Small intestine (tissue), 7 donors: ENCODE data around the gene TUBGCP4. TPM values are rescaled to one million over a fixed set of nuclear protein-coding genes. Genes with fewer than 3 reads are reported as not detected.

Experiments used
- DNase-seq, 2 donors: peaks; one replicate each; pipeline versions ENCODE4 v3.0.0 to v3.0.0-alpha.2; 2013
- FAIRE-seq: peaks from 2 replicates; lab custom pipeline; 2012; peaks lifted over from hg19 to GRCh38; lab: Jason Lieb, UNC
- H3K27ac ChIP-seq, 3 donors: one replicate each; pipeline ENCODE4 v1.5.1; 2013; ENCODE audit warnings: low read length in 2 of 3, mild to moderate bottlenecking in 2 of 3, control low read depth in 1 of 3, inconsistent platforms in 1 of 3, low read depth in 1 of 3, moderate library complexity in 1 of 3
- H3K27me3 ChIP-seq, 3 donors: one replicate each; pipeline ENCODE4 v1.6.1; 2013; ENCODE audit warnings: low read length in 3 of 3, inconsistent platforms in 1 of 3; ENCODE audit not compliant: control insufficient read depth in 3 of 3, insufficient read depth in 3 of 3
- H3K36me3 ChIP-seq, 3 donors: one replicate each; pipeline ENCODE4 v1.6.1; 2013; ENCODE audit warnings: low read length in 3 of 3, inconsistent platforms in 1 of 3, low read depth in 1 of 3, mild to moderate bottlenecking in 1 of 3, moderate library complexity in 1 of 3; ENCODE audit not compliant: control insufficient read depth in 3 of 3, insufficient read depth in 2 of 3
- H3K4me1 ChIP-seq, 3 donors: one replicate each; pipeline ENCODE4 v1.6.1; 2013; ENCODE audit warnings: low read length in 2 of 3, inconsistent platforms in 1 of 3, low read depth in 1 of 3, mild to moderate bottlenecking in 1 of 3, moderate library complexity in 1 of 3; ENCODE audit not compliant: control insufficient read depth in 3 of 3, insufficient read depth in 2 of 3
- H3K4me3 ChIP-seq, 3 donors: one replicate each; pipeline ENCODE4 v1.5.1; 2013; ENCODE audit warnings: low read length in 3 of 3, control low read depth in 1 of 3, inconsistent platforms in 1 of 3, low read depth in 1 of 3, mild to moderate bottlenecking in 1 of 3, moderate library complexity in 1 of 3
- H3K9me3 ChIP-seq, 2 donors: one replicate each; pipeline ENCODE4 v1.6.1; 2013; ENCODE audit warnings: low read depth in 1 of 2, low read length in 1 of 2; ENCODE audit not compliant: control insufficient read depth in 2 of 2, insufficient read depth in 1 of 2
- WGBS, 3 donors: extraction: QIAGEN DNeasy Blood & Tissue Kit; methylation state at CpG; one replicate each; pipeline ENCODE4 v1.1.7; 2013; 5-methylcytosine and 5-hydroxymethylcytosine counted together
- polyA plus RNA-seq, 4 donors: library from polyadenylated mRNA; stranded (reverse) in 3 of 4; unstranded in 1 of 4; fragments of 200-250 nt in 3 of 4; fragments of 120-200 nt in 1 of 4; gene quantifications; one replicate each; pipeline versions ENCODE4 v1.2.1 to v1.2.3, GENCODE V29; 2013
- donor health status: healthy with polysubstance abuse.
- donor health status: control.
- donor health status: control.
- donor health status: Bipolar disorder and iron deficiency.
- donor health status: healthy.

Gene TUBGCP4
- polyA plus RNA-seq, 4 donors, result 3.2 to 16.5 (median 6.1) TPM

- Histone ChIP-seq H3K4me3 (no peak overlapping the region), H3K9me3 (no peaks in the 10 kb centered on the region), H3K36me3 (peaks cover 11 to 39% (median 13%) of the 10 kb centered on the region in 3 donors), H3K27me3 (no peaks in the 10 kb centered on the region), H3K27ac (no peak overlapping the region), H3K4me1 (no peaks in the 10 kb centered on the region)
- FAIRE-seq, result no peak
- no peak for DNase-seq
- WGBS, 3 donors, result 94 to 95% (median 94%) methylated on average over 7 of the region's 7 CpGs
These were observed 65.5 kb downstream of the TUBGCP4 start for GRCh38 chr15:43436395-43436794.

GRCh38 chr15:43439268-43439667 lies 68.4 kb downstream of the TUBGCP4 start:
- 77 to 89% (median 87%) methylated on average over 3 of the region's 3 CpGs for WGBS, 3 donors
- FAIRE-seq, result no peak
- Histone ChIP-seq H3K9me3 (no peaks in the 10 kb centered on the region), H3K36me3 (peaks cover 8 to 35% (median 10%) of the 10 kb centered on the region in 3 donors), H3K4me1 (no peaks in the 10 kb centered on the region), H3K4me3 (no peak overlapping the region), H3K27ac (no peak overlapping the region), H3K27me3 (no peaks in the 10 kb centered on the region)
- no peak for DNase-seq

- Histone ChIP-seq H3K36me3 (peaks cover 8 to 32% (median 10%) of the 10 kb centered on the region in 3 donors), H3K27ac (peak overlapping the region in 1 of 3 donors; percentile 49), H3K4me1 (no peaks in the 10 kb centered on the region), H3K4me3 (no peak overlapping the region), H3K27me3 (no peaks in the 10 kb centered on the region), H3K9me3 (no peaks in the 10 kb centered on the region)
- FAIRE-seq, result no peak
- DNase-seq, result peak; percentile 43 to 52
- 35 to 44% (median 44%) methylated on average over 4 of the region's 4 CpGs for WGBS, 3 donors
These were observed 69.9 kb downstream of the TUBGCP4 start for GRCh38 chr15:43440721-43441281.

GRCh38 chr15:43441316-43441715 lies 70.4 kb downstream of the TUBGCP4 start:
- no peak for DNase-seq
- Histone ChIP-seq H3K9me3 (no peaks in the 10 kb centered on the region), H3K27me3 (no peaks in the 10 kb centered on the region), H3K36me3 (peaks cover 7 to 27% (median 8%) of the 10 kb centered on the region in 3 donors), H3K4me3 (no peak overlapping the region), H3K27ac (no peak overlapping the region), H3K4me1 (no peaks in the 10 kb centered on the region)
- FAIRE-seq, result no peak

- no peaks in the 10 kb centered on the region for H3K9me3 ChIP-seq
- no peaks in the 10 kb centered on the region for H3K4me1 ChIP-seq
- DNase-seq, result no peak
- no peaks in the 10 kb centered on the region for H3K27me3 ChIP-seq
- no peak overlapping the region for H3K27ac ChIP-seq
- WGBS, 3 donors, result 71 to 83% (median 77%) methylated on average over 2 of the region's 2 CpGs
- no peak for FAIRE-seq
- peaks cover 0 to 12% (median 3%) of the 10 kb centered on the region in 3 donors for H3K36me3 ChIP-seq
- no peak overlapping the region for H3K4me3 ChIP-seq
These were observed 75.4 kb downstream of the TUBGCP4 start for GRCh38 chr15:43446344-43446743.

- H3K9me3 ChIP-seq, result no peaks in the 10 kb centered on the region
- no peaks in the 10 kb centered on the region for H3K4me1 ChIP-seq
- H3K27me3 ChIP-seq, result no peaks in the 10 kb centered on the region
- H3K4me3 ChIP-seq, result no peak overlapping the region
- FAIRE-seq (no peak), DNase-seq (no peak)
- 91 to 98% (median 97%) methylated on average over 1 of the region's 1 CpG for WGBS, 3 donors
- H3K27ac ChIP-seq, result no peak overlapping the region
- peaks cover 0 to 26% (median 3%) of the 10 kb centered on the region in 3 donors for H3K36me3 ChIP-seq
These were observed 79.1 kb downstream of the TUBGCP4 start for GRCh38 chr15:43449981-43450380.

Other genes with a start within 250 kb of the TUBGCP4 start
- gene TMEM62, start 237.5 kb upstream of the TUBGCP4 start, polyA plus RNA-seq, result 10 to 100 TPM; 21.3 to 36.6 (median 30.3) TPM
- 10 to 100 TPM; 43.3 to 98.0 (median 75.3) TPM for gene CCNDBP1, start 185.7 kb upstream of the TUBGCP4 start, polyA plus RNA-seq
- gene EPB42, start 150.1 kb upstream of the TUBGCP4 start, polyA plus RNA-seq, result under 1 TPM in 1 of 4 donors, not detected in 3; 0.34 TPM
- gene TGM5, start 104.2 kb upstream of the TUBGCP4 start, polyA plus RNA-seq, result under 1 TPM in 2 of 4 donors, not detected in 2; 0.01 to 0.03 TPM
- not detected for gene TGM7, start 68.8 kb upstream of the TUBGCP4 start, polyA plus RNA-seq
- 1 to 10 TPM; 3.2 to 8.1 (median 4.5) TPM for gene LCMT2, start 40.5 kb upstream of the TUBGCP4 start, polyA plus RNA-seq
- 10 to 100 TPM in 1 of 4 donors, 1 to 10 TPM in 3; 7.0 to 25.7 (median 8.4) TPM for gene ZSCAN29, start 58 bp upstream of the TUBGCP4 start, polyA plus RNA-seq
- 10 to 100 TPM in 1 of 4 donors, 1 to 10 TPM in 3; 1.1 to 28.5 (median 5.6) TPM for gene TP53BP1, start 122.1 kb downstream of the TUBGCP4 start, polyA plus RNA-seq
- gene MAP1A, start 146.5 kb downstream of the TUBGCP4 start, polyA plus RNA-seq, result 1 to 10 TPM in 2 of 4 donors, under 1 TPM in 2; 0.22 to 4.2 (median 1.1) TPM
- gene PPIP5K1, start 219.1 kb downstream of the TUBGCP4 start, polyA plus RNA-seq, result 10 to 100 TPM; 15.5 to 79.8 (median 62.9) TPM
- 100 to 1,000 TPM in 3 of 4 donors, 10 to 100 TPM in 1; 12.7 to 162 (median 108) TPM for gene CKMT1B, start 222.9 kb downstream of the TUBGCP4 start, polyA plus RNA-seq
- gene STRC, start 247.7 kb downstream of the TUBGCP4 start, polyA plus RNA-seq, result 1 to 10 TPM in 3 of 4 donors, under 1 TPM in 1; 0.31 to 4.1 (median 3.6) TPM